ENCODE measurements around the gene PRKACB. TPM values are rescaled to one million over a fixed set of nuclear protein-coding genes. Genes with fewer than 3 reads are reported as not detected.
A peak's percentile ranks its signal among the peaks of the same experiment; 100 is the strongest.

The PRKACB gene
- total RNA-seq, 1 donor from 2014 or later, result 13.7 TPM

- H3K27me3 ChIP-seq (ENCODE audit: control insufficient read depth, insufficient read depth, low read length), result no peaks in the 10 kb centered on the region
- DNase-seq (ENCODE audit: low read depth), result peak; percentile 23
- H3K36me3 ChIP-seq (ENCODE audit: control insufficient read depth, insufficient read depth, low read length), result no peaks in the 10 kb centered on the region
- no peak overlapping the region for H3K4me3 ChIP-seq (ENCODE audit: low read depth, low read length)
- TF ChIP-seq, protein P1, sequence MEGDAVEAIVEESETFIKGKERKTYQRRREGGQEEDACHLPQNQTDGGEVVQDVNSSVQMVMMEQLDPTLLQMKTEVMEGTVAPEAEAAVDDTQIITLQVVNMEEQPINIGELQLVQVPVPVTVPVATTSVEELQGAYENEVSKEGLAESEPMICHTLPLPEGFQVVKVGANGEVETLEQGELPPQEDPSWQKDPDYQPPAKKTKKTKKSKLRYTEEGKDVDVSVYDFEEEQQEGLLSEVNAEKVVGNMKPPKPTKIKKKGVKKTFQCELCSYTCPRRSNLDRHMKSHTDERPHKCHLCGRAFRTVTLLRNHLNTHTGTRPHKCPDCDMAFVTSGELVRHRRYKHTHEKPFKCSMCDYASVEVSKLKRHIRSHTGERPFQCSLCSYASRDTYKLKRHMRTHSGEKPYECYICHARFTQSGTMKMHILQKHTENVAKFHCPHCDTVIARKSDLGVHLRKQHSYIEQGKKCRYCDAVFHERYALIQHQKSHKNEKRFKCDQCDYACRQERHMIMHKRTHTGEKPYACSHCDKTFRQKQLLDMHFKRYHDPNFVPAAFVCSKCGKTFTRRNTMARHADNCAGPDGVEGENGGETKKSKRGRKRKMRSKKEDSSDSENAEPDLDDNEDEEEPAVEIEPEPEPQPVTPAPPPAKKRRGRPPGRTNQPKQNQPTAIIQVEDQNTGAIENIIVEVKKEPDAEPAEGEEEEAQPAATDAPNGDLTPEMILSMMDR (IDR thresholded peaks at IDR 0.05; ENCODE audit: insufficient read depth, low read length, poor library complexity, severe bottlenecking), result no peak
Measured at GRCh38 chr1:84146411-84147032, 2.5 kb downstream of the PRKACB start.

DNA sequence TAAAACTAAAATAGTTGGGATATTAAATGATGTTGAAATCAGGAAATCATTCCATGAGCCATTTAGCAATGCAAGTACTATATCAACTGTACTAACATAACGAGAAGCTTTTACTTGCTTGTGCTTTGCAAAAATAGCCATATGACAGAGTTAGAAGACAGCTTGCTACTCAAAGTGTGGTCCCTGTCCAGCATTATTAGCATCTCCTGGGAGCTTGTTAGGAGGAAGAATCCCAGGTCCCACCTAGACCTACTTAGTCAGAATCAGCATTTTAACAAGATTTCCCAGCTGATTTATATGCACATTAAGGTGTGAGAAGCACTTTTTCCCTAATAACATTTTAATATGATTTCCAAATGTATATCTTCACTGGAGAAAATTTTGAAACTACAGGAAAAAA is 4.7 kb downstream of the PRKACB start:
- Histone ChIP-seq H3K27me3 (ENCODE audit: control insufficient read depth, insufficient read depth, low read length) (no peaks in the 10 kb centered on the region), H3K36me3 (ENCODE audit: control insufficient read depth, insufficient read depth, low read length) (no peaks in the 10 kb centered on the region), H3K4me3 (ENCODE audit: low read depth, low read length) (no peak overlapping the region)
- TF ChIP-seq, protein P1 (IDR thresholded peaks at IDR 0.05; ENCODE audit: insufficient read depth, low read length, poor library complexity, severe bottlenecking), result no peak
- no peak for DNase-seq (ENCODE audit: low read depth)

DNA sequence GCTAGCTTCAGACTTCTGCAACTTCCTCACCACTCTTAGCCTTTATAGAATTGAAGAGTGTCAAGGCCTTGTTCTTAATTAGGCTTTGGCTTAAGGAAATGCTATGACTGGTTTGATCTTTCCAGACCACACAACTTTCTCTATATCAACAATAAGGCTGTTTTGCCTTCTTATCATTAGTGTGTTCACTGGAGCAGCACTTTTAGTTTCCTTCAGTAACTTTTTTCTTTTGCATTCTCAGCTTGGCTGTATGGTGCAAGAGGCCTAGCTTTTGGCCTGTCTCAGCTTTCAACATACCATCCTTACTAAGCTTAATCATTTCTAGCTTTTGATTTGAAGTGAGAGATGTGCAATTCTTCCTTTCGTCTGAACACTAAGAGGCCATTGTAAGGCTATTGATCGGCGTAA is 8.6 kb downstream of the PRKACB start:
- peak; percentile 50 for DNase-seq (ENCODE audit: low read depth)
- no peaks in the 10 kb centered on the region for H3K36me3 ChIP-seq (ENCODE audit: control insufficient read depth, insufficient read depth, low read length)
- H3K4me3 ChIP-seq (ENCODE audit: low read depth, low read length), result no peak overlapping the region
- H3K27me3 ChIP-seq (ENCODE audit: control insufficient read depth, insufficient read depth, low read length), result no peaks in the 10 kb centered on the region
- TF ChIP-seq, protein P1 (IDR thresholded peaks at IDR 0.05; ENCODE audit: insufficient read depth, low read length, poor library complexity, severe bottlenecking), result no peak

DNA sequence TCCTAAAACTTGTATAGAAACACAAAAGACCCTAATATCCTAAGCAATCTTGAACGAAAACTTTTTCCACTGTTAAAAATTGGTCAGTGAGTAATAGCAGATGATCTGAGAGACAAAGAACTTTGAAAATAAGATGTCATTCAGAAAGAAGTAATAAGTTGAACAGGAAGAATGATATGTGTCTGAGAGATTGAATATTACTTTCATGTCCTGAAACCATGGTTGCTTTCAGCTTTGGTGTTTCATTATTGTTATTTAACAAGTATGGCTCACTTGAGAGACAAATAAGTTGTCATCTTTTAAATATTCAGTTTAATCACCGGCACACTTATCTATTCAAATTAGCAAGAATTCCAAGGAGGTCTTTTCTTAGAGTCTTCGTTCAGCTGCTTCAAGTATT is 11.4 kb downstream of the PRKACB start:
- no peak for DNase-seq (ENCODE audit: low read depth)
- TF ChIP-seq, protein P1 (IDR thresholded peaks at IDR 0.05; ENCODE audit: insufficient read depth, low read length, poor library complexity, severe bottlenecking), result no peak
- H3K27me3 ChIP-seq (ENCODE audit: control insufficient read depth, insufficient read depth, low read length), result no peaks in the 10 kb centered on the region
- no peaks in the 10 kb centered on the region for H3K36me3 ChIP-seq (ENCODE audit: control insufficient read depth, insufficient read depth, low read length)
- H3K4me3 ChIP-seq (ENCODE audit: low read depth, low read length), result no peak overlapping the region

DNA sequence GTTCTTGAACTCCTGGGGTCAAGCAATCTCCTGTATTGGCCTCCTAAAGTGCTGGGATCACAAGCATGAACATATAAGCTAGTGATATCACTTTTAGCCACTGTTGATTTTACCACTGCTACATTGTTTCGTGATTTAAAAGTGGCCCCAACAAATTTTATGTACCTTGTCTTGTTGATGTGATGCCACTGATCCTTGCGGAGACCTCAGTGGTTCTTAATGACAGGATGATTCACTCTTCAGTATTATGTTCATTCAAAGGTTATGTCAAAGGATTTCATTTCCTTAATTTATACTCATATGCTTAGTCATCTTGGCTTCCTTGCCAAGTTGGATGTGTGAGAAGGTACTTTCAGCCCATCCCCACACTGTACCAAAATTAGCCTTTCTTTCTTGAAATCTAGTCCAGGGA is 12.1 kb downstream of the PRKACB start:
- Histone ChIP-seq H3K36me3 (ENCODE audit: control insufficient read depth, insufficient read depth, low read length) (no peaks in the 10 kb centered on the region), H3K27me3 (ENCODE audit: control insufficient read depth, insufficient read depth, low read length) (no peaks in the 10 kb centered on the region), H3K4me3 (ENCODE audit: low read depth, low read length) (no peak overlapping the region)
- TF ChIP-seq, protein P1 (IDR thresholded peaks at IDR 0.05; ENCODE audit: insufficient read depth, low read length, poor library complexity, severe bottlenecking), result no peak
- DNase-seq (ENCODE audit: low read depth), result peak; percentile 61
